GM10847 (cell line): ENCODE results near the gene EEIG2.

ENCODE experiments used
- POLR2A ChIP-seq: IDR thresholded peaks from 2 replicates; pipeline ENCODE4 v1.6.1; 2011; ENCODE audit not compliant: insufficient read length; ENCODE audit errors: extremely low read depth

The EEIG2 gene

DNA sequence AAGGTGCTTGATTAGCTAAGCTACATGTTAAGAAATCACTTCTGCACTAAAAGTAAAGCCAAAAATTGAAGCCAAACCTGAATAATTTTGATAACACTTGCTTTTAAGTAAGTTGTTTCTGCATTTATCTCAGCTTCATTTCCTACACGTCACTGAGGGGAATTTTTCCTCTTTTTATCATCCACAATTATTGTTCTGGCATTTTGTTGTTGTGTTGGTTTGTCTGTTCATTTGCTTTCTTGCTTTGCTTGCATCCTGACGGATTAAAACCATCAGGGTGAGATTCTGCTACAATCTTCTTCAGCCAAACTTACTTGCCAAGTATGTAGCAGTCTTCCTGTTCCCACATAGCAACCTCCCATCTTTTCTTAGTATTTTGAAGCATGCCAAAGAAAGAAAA lies 18.0 kb upstream of the EEIG2 start:
- no peak for TF ChIP-seq POLR2A

DNA sequence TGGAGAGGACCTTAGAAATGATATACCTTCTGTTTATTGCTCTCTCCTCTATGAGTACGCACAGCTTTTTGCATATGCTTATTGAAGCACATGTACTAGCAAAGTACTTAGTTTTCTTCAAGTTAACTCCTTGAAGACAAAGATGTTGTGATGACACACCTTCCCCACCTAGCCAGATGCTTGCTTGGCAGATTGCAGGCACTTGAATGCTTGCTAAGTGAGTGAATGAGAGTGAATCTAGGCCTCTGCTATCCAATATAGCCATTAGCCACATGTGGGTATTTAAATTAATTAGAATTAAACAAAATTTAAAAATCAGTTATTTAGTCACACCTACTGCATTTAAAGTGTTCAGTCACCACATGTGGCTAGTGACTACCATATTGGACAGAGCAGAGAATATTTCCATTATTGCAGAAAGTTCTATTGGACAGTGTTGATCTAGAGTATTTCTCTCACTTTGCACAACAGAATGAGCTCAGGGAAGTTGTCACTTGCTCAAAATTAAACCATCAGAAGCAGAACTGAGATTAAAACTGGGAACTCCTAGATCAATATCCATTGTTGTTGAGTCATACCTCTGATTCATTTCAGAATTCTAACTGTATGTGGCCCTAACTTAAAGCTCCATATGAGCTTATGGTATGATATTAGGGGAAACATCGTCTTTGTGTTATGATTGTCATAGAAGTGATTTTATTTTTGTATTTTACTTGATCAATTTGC lies 8.6 kb upstream of the EEIG2 start:
- no peak for TF ChIP-seq POLR2A

DNA sequence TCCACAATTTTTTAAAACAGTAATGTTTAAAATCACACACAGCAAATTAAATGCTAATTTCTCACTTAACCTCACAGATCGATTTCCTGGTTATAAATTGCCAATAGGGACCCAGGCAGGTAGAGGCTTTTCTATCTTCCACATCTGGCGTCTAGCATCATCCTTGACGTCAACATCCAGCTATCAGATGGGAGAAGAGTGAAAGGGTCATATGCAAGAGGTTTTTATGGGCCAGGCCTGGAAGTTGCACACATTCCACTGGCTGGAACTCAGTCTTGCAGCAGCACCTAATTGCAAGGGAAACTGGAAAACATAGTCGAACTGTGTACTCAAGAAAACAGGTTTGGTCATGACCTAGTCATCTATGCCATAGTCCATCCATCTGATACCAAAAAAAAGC lies 6.0 kb upstream of the EEIG2 start:
- no peak for TF ChIP-seq POLR2A

DNA sequence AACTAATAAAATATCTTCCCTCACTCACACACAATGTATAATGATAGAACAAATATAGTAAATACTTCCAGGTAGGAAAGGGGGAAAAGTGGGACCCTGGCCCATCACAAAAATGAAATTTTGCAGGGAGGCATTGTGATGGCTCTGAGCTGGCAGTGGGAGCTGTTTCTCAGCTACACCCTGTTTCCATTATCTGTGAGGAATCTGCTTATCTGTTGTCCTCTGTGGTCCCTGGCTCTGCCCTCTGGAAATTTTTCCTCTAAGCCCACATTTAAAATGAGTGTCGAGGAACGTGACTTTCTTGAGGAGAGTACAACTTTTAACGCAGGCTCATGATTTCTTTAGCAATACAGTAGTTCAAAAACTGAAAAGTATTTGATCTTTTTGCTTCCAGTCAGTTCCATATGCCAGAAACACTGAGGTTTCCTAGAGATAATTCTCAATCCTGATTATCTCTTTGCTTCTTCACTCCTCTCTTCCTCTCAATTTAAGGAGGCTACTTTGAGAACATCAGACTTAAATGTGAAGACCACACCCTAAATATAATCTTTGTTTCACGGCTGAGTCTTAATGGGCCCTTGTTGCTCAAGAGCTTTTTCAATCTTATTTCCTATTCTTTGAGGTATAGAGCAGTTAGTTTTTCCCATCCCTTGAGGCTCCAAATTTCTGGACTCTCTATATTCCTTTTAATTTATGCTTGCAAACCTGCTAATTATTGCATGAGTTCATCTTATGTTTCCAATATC lies 5.0 kb upstream of the EEIG2 start:
- TF ChIP-seq POLR2A, result no peak

DNA sequence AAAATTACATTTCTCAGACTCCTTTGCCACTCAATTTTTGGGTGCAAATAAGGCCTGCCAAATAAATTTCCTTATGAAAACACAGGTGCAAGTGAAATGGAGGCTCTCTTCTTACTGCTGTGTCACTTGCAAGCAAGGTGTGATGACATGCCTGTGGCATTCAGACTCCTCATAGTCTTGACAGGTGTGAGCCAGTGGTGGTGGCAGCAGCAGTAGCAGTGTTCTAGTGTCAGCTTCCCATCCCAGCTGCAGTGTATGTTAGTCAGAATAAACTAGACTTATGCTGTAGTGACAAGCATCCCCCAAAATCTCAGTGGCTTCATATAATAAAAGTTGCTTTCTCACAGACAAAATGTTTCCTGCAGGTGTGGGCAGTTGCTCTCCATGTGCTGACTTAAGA lies 3.8 kb upstream of the EEIG2 start:
- no peak for TF ChIP-seq POLR2A

DNA sequence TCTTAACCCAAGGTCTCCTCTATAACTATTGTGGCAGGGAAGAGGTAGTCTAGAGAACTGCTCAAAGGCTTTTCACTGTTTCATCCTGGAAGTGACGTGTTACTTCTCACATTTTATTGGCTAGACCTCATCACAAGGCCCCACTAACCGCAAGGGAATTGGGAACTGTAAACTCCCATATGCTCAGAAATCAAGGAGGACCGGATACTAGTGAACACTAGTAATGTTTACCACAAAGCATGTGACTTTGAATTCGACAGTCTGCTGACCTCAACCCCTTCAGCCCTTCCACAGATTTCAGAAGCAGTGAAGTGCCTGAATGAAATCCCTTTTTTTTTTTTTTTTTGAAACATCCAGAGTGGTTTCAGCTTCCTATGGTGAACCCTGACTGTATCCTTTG lies 3.4 kb upstream of the EEIG2 start:
- no peak for TF ChIP-seq POLR2A

DNA sequence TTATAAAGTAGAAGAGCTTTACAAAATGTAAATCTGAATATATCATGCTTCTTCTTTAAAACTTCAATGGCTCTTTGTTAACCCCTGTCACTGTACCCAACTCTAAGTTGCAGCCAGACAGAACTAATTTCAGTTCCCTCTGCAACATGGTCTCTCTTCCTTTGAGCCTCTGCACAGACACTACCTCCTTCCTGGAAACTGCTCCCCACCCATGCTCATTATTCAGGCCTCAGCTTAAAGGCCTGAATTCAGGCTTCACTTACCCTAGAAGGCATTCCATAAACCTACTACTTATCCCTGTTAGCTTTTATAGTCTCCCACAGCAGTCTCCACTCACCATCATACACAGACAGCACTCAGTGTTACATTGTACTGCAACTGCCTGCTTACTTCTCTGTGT lies 2.6 kb upstream of the EEIG2 start:
- TF ChIP-seq POLR2A, result no peak

DNA sequence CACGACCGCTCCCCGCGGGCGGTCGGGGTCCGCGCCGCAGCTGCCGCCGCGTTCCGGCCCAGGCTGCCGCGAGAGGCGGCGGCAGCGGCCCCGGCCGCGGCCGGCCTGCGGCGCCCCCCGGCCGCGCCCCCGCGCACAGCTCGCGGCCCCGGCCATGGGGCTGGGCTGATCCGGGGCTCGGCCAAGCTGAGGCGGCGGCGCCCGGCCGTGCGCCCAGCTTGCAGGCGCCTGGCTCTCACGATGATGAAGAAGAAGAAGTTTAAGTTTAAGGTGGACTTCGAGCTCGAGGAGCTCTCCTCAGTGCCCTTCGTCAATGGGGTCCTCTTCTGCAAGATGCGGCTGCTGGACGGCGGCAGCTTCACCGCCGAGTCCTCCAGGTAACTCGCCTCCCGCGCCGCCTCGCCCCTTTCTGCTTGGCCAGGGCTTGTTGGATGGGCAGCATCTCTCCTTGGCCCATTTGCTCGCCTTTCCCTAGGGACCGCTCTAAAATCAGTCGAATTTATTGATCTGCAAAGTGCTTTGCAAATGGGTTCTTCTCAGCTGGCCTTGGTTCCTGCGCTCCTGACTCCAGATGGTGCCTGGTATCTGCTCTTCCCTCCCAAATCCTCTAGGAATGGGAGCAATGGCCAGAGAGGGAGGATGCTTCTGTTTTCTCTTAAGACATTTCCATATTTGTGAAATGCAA lies 431 bp downstream of the EEIG2 start:
- peak; percentile 1 for TF ChIP-seq POLR2A

DNA sequence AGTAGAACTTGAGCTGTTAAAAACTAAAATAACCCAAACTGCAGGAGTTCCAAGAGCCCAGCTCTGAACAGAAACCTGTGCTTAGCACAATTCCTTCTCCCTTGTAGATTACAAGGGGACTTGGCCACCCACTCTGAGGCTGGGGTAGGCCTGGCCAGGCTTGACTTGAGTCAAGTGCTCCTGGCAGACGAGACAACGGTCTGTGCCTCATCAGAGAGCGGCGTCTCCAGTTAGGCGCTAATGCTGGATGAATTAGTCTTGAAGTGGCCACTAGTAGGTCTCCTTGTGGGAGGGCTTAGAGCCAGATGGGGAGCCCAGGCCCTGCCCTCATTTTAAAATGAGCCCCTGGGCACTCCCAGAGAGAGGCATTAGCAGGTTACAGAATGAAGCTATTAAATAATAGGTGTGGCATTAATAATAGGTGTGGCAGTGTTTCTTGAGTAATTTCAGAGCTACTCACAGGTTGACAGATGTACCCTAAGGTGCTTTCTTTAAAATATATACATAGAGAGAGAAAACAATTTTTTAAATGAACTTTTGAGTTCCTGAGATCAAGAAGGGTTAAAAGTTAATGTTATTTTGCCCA lies 1.1 kb downstream of the EEIG2 start:
- peak; percentile 43 for TF ChIP-seq POLR2A

DNA sequence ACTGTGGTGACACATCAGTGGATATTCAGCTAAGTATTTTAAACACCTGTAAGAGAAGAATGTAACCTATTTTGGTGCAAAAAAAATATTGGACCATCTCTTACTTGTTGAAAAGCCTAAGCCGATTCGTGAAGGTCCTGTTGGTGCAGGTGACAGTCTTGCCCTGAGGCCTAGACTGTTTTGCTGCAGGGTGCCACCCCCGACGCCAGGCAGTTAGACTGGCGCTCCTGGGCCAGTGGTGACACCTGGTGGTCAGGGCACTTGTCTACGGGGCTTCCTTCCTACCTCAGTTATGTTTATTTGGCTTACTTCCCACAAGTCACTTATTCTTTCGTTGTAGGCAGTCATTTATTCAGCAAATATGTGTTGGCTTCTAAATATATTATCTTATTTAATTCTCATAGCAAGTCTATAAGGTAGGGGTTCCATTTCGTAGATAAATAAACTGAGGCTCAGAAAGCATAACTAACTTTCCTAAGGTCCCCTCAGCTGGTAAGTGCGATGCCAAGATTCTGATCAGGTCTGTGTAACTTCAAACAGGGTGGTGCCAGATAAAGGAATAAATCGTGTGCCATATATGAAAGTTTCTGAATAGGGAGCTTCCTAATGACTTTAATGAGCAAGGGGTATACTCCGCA lies 1.9 kb downstream of the EEIG2 start:
- no peak for TF ChIP-seq POLR2A

DNA sequence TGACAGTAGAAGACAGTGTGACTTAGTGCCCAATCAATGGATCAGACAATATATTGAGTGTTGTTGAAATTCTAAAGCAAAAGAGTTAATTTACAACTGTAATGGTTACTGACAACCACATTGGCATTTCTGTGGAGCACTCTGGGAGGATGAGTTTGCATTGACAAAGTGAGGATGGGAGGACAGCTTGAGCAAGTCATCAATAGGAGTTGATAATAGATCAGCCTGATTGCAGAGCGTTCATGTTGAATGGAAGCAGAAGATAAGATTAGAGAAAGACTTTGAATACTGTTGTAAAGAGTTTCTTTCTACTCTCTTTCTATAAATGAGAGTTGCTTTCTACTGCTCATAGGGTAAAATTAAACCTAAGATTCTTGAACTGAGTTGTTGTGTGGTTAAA lies 3.9 kb downstream of the EEIG2 start:
- no peak for TF ChIP-seq POLR2A

DNA sequence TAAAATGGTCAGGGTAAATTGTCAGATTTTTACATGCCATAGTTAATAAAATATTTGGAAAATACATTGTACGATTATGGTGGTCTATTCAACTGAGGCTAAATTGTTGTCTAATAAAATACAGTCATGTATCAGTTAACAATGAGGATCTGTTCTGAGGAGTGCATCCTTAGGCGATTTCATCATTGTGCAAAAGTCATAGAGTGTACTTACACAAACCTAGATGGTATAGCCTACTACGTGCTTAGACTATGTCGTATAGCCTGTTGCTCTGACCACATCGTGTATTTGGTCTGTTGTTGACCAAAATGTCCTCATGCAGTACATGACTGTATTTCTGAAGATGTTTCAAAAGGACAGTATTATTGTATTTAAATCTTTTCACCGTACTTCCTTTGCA lies 5.2 kb downstream of the EEIG2 start:
- TF ChIP-seq POLR2A, result no peak

DNA sequence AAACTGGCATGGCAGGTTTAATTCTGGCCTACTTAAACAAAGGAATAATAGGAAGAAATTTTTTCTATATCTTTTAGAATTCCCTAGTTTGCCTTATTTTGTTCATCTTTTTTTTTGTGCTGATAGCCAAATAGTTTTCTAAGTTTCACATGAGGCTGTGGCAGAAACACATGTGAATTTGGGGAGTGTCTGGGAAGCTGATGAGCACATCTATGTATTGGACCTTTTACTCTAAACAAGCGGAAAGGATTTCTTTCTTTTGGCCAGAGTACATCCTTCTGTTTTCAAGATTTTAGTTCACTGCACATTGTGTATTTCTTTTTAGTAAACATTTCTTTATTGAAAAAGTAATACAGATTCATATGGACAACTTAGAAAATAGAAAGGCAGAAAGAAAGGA lies 5.6 kb downstream of the EEIG2 start:
- no peak for TF ChIP-seq POLR2A

DNA sequence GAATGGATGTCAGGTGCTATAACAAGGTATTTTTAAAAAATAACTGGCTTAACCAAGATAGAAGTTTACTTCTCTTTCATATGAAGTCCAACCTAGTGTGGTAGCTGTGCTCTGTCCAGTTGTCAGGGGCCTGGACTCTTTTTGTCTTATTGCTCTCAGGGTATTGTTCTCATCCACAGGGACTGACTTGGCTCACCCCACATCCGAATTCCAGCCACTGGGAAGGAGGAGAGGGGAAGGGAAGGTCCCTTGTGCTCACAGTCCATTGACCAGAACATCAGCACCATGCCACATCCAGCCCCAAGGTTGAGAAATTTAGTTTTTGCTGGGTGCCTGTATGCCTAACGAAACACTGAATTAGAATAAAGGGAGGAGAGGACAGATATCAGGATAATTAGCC lies 8.7 kb downstream of the EEIG2 start:
- no peak for TF ChIP-seq POLR2A

DNA sequence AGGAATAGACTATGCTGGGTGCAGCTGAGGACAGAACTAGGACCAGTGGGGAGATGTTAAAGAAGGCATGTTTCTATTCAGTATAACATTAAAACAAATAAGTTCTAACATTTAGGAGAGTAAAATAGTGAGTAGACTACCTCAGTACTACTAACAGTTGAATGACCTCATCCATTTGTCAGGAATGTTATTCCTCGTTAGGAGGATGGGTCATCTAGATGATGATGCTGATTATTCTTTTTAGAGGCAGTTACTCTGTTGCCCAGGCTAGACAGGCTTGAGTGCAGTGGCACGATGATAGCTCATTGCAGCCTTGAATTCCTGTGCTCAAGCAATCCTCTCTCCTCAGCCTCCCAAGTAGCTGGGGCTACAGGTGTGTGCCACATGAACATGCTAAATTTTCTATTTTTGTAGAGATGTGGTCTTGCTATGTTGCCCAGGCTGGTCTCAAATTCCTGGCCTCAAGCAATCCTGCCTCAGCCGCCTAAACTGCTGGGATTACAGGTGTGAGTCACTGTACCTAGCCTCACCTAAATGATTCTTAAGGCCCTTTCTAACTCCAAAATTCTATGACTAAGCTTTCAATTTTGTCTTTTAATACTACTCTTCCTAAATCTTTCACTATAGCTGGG lies 9.3 kb downstream of the EEIG2 start:
- no peak for TF ChIP-seq POLR2A
